B cell (primary cell): ENCODE results near the gene SPATA20. TPM values are rescaled to one million over a fixed set of nuclear protein-coding genes. Genes with fewer than 3 reads are reported as not detected.

Experiments used
- ATAC-seq: fragments of 200-7000 bp; cut with Tn5 transposase; one replicate; pipeline ENCODE4 v1.10.0; 2021; ENCODE audit warnings: low read depth, mild to moderate bottlenecking, moderate number of reproducible peaks, moderate library complexity
- CTCF ChIA-PET: fragments of 350-600 bp; sonication (Branson Sonifier 250); formaldehyde crosslinking; loops from one replicate; lab custom pipeline; 2021; ENCODE audit warnings: antibody characterized with exemption, inconsistent platforms; lab: Charles Lee
- POLR2A ChIA-PET: fragments of 350-600 bp; sonication (Branson Sonifier 250); formaldehyde crosslinking; loops from one replicate; lab custom pipeline; 2021; ENCODE audit warnings: antibody characterized with exemption; lab: Charles Lee
- DNase-seq: peaks from one replicate; pipeline ENCODE4 v3.0.0; 2013
- H2AFZ ChIP-seq: 2 replicates; pipeline ENCODE4 v1.6.1; 2012; ENCODE audit warnings: mild to moderate bottlenecking, low read depth, low read length; ENCODE audit not compliant: insufficient read depth, poor library complexity, severe bottlenecking
- H3K27ac ChIP-seq, 2 donors: 1 replicate in 1 of 2; 2 replicates in 1 of 2; pipeline ENCODE4 v1.5.1; 2012 to 2013; ENCODE audit warnings: low read length in 2 of 2, mild to moderate bottlenecking in 2 of 2, moderate library complexity in 1 of 2
- H3K27me3 ChIP-seq, 4 experiments: fragments of 200-600 bp in 1 of 4; sonication (generic) in 1 of 4; replicated peaks in 1 of 4; 1 replicate in 2 of 4; 2 replicates in 2 of 4; pipeline versions ENCODE4 v1.6.1 to v1.7.0; 2013 to 2016; ENCODE audit warnings: low read length in 3 of 4, mild to moderate bottlenecking in 2 of 4, mixed read lengths in 1 of 4, moderate library complexity in 1 of 4; ENCODE audit not compliant: insufficient read depth in 4 of 4, control insufficient read depth in 3 of 4; ENCODE audit errors: control extremely low read depth in 1 of 4
- H3K36me3 ChIP-seq, 2 experiments: replicated peaks in 1 of 2; 1 replicate in 1 of 2; 2 replicates in 1 of 2; pipeline versions ENCODE4 v1.6.1 to v1.7.1; 2013; ENCODE audit warnings: low read length in 1 of 2; ENCODE audit not compliant: insufficient read depth in 2 of 2, control insufficient read depth in 1 of 2; ENCODE audit errors: control extremely low read depth in 1 of 2, extremely low read depth in 1 of 2
- H3K4me1 ChIP-seq, 2 donors: fragments of 200-600 bp in 1 of 2; sonication (generic) in 1 of 2; 1 replicate in 1 of 2; 2 replicates in 1 of 2; pipeline versions ENCODE4 v1.5.1 to v1.6.1; 2013 to 2017; ENCODE audit warnings: low read length in 2 of 2; ENCODE audit not compliant: control insufficient read depth in 2 of 2, insufficient read depth in 2 of 2
- H3K4me2 ChIP-seq: replicated peaks from 2 replicates; pipeline ENCODE3; 2012; ENCODE audit warnings: mild to moderate bottlenecking, low read depth, low read length; ENCODE audit not compliant: poor library complexity, severe bottlenecking
- H3K4me3 ChIP-seq, 5 experiments: fragments of 200-600 bp in 1 of 5; sonication (generic) in 1 of 5; 1 replicate in 3 of 5; 2 replicates in 2 of 5; pipeline versions ENCODE4 v1.5.1 to v1.7.0; 2011 to 2016; ENCODE audit warnings: low read length in 4 of 5, mild to moderate bottlenecking in 4 of 5, low read depth in 2 of 5, control low read depth in 1 of 5, moderate library complexity in 1 of 5; ENCODE audit not compliant: insufficient read depth in 1 of 5; ENCODE audit errors: control extremely low read depth in 1 of 5, extremely low read depth in 1 of 5
- H3K79me2 ChIP-seq: fragments of 200-600 bp; sonication (generic); one replicate; pipeline ENCODE4 v1.6.0; 2016; ENCODE audit warnings: low read length; ENCODE audit not compliant: control insufficient read depth, insufficient read depth
- H3K9ac ChIP-seq: fragments of 200-600 bp; sonication (generic); 2 replicates; pipeline ENCODE4 v1.6.1; 2017; ENCODE audit warnings: mild to moderate bottlenecking, low read length, moderate library complexity
- H3K9me3 ChIP-seq, 3 donors: one replicate each; pipeline versions ENCODE4 v1.6.1 to v1.7.1; 2013; ENCODE audit warnings: low read length in 2 of 3; ENCODE audit not compliant: control insufficient read depth in 2 of 3, insufficient read depth in 1 of 3; ENCODE audit errors: control extremely low read depth in 1 of 3
- H4K20me1 ChIP-seq: 2 replicates; pipeline ENCODE4 v1.6.0; 2012; ENCODE audit warnings: mild to moderate bottlenecking, low read length; ENCODE audit not compliant: insufficient read depth, control insufficient read depth, poor library complexity, severe bottlenecking
- H3K27ac Mint-ChIP-seq: one replicate; pipeline ENCODE4 v1.8.0; 2021; ENCODE audit warnings: mixed read lengths
- H3K27me3 Mint-ChIP-seq: one replicate; pipeline ENCODE4 v1.8.0; 2021; ENCODE audit warnings: mixed read lengths
- H3K4me1 Mint-ChIP-seq: one replicate; pipeline ENCODE4 v1.8.0; 2021; ENCODE audit warnings: mixed read lengths
- H3K4me3 Mint-ChIP-seq: one replicate; pipeline ENCODE4 v1.8.0; 2021; ENCODE audit warnings: mixed read lengths
- H3K9me3 Mint-ChIP-seq: one replicate; pipeline ENCODE4 v1.8.0; 2022; ENCODE audit warnings: mixed read lengths; ENCODE audit not compliant: insufficient read depth
- EZH2 ChIP-seq: IDR thresholded peaks from 2 replicates; pipeline ENCODE4 v1.6.1; 2012; ENCODE audit warnings: borderline replicate concordance, low read depth, mild to moderate bottlenecking, moderate library complexity, low read length; ENCODE audit not compliant: insufficient read depth, poor library complexity, severe bottlenecking
- WGBS: methylation state at CpG from one replicate; pipeline ENCODE4 v1.1.5; 2013; ENCODE audit warnings: missing lambda C conversion rate; ENCODE audit not compliant: insufficient coverage; 5-methylcytosine and 5-hydroxymethylcytosine counted together
- intact Hi-C: fragments of 100-400 bp; cut with micrococcal nuclease; formaldehyde crosslinking; loops from one replicate; pipeline ENCODE4 v1.10.0; 2022
- polyA plus RNA-seq: library from polyadenylated mRNA; depleted of rRNA; stranded (reverse); fragments of >200 nt; gene quantifications from 2 replicates; pipeline ENCODE4 v1.2.3, GENCODE V29; 2012
- total RNA-seq, 2 donors: library from RNA; stranded (reverse); fragments of 120-200 nt in 1 of 2; gene quantifications; 1 replicate in 1 of 2; 2 replicates in 1 of 2; pipeline versions ENCODE4 v1.2.3 to v1.2.4, GENCODE V29; 2013 to 2022
- TF ChIP-seq, protein P1 (sequence below): fragments of 200-600 bp; IDR thresholded peaks from one replicate; pipeline ENCODE4 v1.8.0; 2022; ENCODE audit warnings: antibody characterized with exemption, mild to moderate bottlenecking

The SPATA20 gene
- total and polyA plus RNA-seq, 2 donors (not counting 1 experiment from before 2014, with no cell fraction given): 61.7 to 68.5 TPM

DNA sequence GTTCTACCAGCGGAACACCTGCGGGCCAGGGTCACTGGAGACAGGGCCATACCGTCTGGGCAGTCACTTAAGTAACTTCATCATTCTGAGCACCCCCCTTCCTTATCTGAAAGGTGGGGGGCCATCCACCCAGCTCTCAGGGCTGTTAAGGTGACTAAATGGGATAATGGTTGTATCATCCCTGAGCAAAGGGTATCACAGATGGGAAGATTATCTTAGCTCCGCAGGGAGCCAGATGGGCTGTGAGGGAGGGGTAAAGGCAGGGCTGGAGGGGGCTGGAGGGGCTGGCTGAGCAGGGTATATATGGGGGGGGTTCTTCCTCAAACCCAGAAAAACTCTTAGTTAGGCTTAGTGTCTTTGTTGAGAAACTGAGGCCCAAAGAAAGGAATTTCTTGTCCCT is 10.7 kb downstream of the SPATA20 start:
- intact Hi-C loops: no loop called here
- Histone ChIP-seq H3K4me2 (no peak overlapping the region), H3K4me3 (no peak overlapping the region), H4K20me1 (peaks cover 8% of the 10 kb centered on the region), H3K9ac (no peak overlapping the region), H3K27ac (no peak overlapping the region), H3K27me3 (peaks cover 0 to 62% (median 25%) of the 10 kb centered on the region in 4 experiments), H3K79me2 (no peaks in the 10 kb centered on the region), H3K4me1 (peaks cover 33 to 34% of the 10 kb centered on the region in 2 donors), H3K9me3 (peaks cover 0 to 22% (median 0%) of the 10 kb centered on the region in 3 donors), H3K36me3 (no peaks in the 10 kb centered on the region), H2AFZ (no peak overlapping the region)
- peaks cover 11% of the 10 kb centered on the region for H3K27me3 Mint-ChIP-seq
- H3K4me1 Mint-ChIP-seq: peaks cover 26% of the 10 kb centered on the region
- TF ChIP-seq, protein P1, sequence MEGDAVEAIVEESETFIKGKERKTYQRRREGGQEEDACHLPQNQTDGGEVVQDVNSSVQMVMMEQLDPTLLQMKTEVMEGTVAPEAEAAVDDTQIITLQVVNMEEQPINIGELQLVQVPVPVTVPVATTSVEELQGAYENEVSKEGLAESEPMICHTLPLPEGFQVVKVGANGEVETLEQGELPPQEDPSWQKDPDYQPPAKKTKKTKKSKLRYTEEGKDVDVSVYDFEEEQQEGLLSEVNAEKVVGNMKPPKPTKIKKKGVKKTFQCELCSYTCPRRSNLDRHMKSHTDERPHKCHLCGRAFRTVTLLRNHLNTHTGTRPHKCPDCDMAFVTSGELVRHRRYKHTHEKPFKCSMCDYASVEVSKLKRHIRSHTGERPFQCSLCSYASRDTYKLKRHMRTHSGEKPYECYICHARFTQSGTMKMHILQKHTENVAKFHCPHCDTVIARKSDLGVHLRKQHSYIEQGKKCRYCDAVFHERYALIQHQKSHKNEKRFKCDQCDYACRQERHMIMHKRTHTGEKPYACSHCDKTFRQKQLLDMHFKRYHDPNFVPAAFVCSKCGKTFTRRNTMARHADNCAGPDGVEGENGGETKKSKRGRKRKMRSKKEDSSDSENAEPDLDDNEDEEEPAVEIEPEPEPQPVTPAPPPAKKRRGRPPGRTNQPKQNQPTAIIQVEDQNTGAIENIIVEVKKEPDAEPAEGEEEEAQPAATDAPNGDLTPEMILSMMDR: no peak
- TF ChIP-seq EZH2: no peak
- H3K4me3 Mint-ChIP-seq: no peak overlapping the region
- DNase-seq (no peak), ATAC-seq (no peak)
- ChIA-PET POLR2A (no interaction called here), CTCF (no interaction called here)
- WGBS: 93% methylated on average over 3 of the region's 4 CpGs
- H3K27ac Mint-ChIP-seq: no peak overlapping the region
- no peaks in the 10 kb centered on the region for H3K9me3 Mint-ChIP-seq

DNA sequence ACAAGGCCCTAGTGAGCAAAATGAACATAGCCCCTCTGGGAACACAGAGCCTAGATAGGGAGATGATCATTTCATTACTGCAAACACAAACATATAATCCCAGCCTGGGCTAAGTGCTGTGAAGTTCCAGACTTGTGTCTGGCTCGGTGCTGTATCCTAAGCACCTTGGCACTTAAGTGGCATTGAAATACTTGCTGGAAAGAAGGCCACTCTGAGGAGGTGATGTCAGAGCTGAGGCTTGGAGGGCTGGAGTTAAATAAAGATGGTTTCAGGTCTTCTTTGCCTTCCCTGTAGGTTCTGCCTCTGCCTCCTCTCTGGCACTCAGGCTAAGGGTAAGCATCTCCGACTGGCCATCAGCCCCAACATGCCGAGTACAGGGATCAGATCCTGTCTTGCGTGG is 11.1 kb downstream of the SPATA20 start:
- no peak for TF ChIP-seq EZH2
- TF ChIP-seq, protein P1: no peak
- H3K4me3 Mint-ChIP-seq: peak overlapping the region; percentile 87
- ChIA-PET POLR2A (no interaction called here), CTCF (no interaction called here)
- Histone ChIP-seq H3K4me2 (no peak overlapping the region), H3K79me2 (no peaks in the 10 kb centered on the region), H3K27me3 (peaks cover 0 to 67% (median 29%) of the 10 kb centered on the region in 4 experiments), H3K36me3 (no peaks in the 10 kb centered on the region), H4K20me1 (peaks cover 8% of the 10 kb centered on the region), H3K9me3 (peaks cover 0 to 26% (median 0%) of the 10 kb centered on the region in 3 donors), H2AFZ (no peak overlapping the region), H3K4me3 (no peak overlapping the region), H3K4me1 (peaks cover 34 to 35% of the 10 kb centered on the region in 2 donors), H3K9ac (no peak overlapping the region), H3K27ac (no peak overlapping the region)
- H3K27me3 Mint-ChIP-seq: peaks cover 11% of the 10 kb centered on the region
- intact Hi-C loops: no loop called here
- peaks cover 26% of the 10 kb centered on the region for H3K4me1 Mint-ChIP-seq
- no peak for ATAC-seq
- 96% methylated on average over 4 of the region's 4 CpGs for WGBS
- DNase-seq: no peak
- no peaks in the 10 kb centered on the region for H3K9me3 Mint-ChIP-seq
- no peak overlapping the region for H3K27ac Mint-ChIP-seq
